ENCODE measurements around the gene P2RX6. TPM values are rescaled to one million over a fixed set of nuclear protein-coding genes. Genes with fewer than 3 reads are reported as not detected.
"Not testable (repeated sequence)": the region's sequence is repeated elsewhere in the genome, so short reads cannot be mapped to it uniquely, and the experiment has no call there.

The P2RX6 gene
- total and polyA plus RNA-seq, 2 experiments from 2014 or later = 1.6 to 2.2 TPM

- H3K79me2 ChIP-seq (ENCODE audit: insufficient read depth) = no peaks in the 10 kb centered on the region
- H3F3A ChIP-seq (ENCODE audit: insufficient read depth) = peaks cover 9% of the 10 kb centered on the region; the same call in 1 of the 2 replicates
- no peaks in the 10 kb centered on the region for H3K36me3 ChIP-seq (ENCODE audit: low read depth)
- H4K20me1 ChIP-seq (ENCODE audit: insufficient read depth) = no peaks in the 10 kb centered on the region
- H3K27me3 ChIP-seq (replicated peaks; ENCODE audit: insufficient read depth) = no peaks in the 10 kb centered on the region
- TF ChIP-seq EZH2phosphoT487 (IDR thresholded peaks at IDR 0.05; ENCODE audit: insufficient read depth, low read depth) = no peak
- no peak for TF ChIP-seq EZH2 (IDR thresholded peaks at IDR 0.05; ENCODE audit: insufficient read depth, poor library complexity, severe bottlenecking)
- no peaks in the 10 kb centered on the region for H3K9me2 ChIP-seq (ENCODE audit: insufficient read depth)
- peak; percentile 98 for DNase-seq
- H3K9me3 ChIP-seq (ENCODE audit: low read depth) = no peaks in the 10 kb centered on the region
- H3K4me2 ChIP-seq (ENCODE audit: unreplicated experiment) = peak within 1 kb of the TSS; percentile 93
- peak within 1 kb of the TSS; percentile 81 for H3K9ac ChIP-seq
- peaks cover 30% of the 10 kb centered on the region for H3K4me1 ChIP-seq (ENCODE audit: insufficient read depth)
- 8 to 11% methylated on average over 43 to 44 of the region's 47 CpGs for WGBS, 2 experiments (ENCODE audit: low coverage in 1 of 2, low lambda C conversion rate in 2 of 2, missing lambda C conversion rate in 2 of 2)
- peak within 1 kb of the TSS; percentile 88 for H3K27ac ChIP-seq
- H2AFZ ChIP-seq = peak within 1 kb of the TSS; percentile 91
- in situ Hi-C loops (cut with MboI) = no loop called here
- H3K4me3 ChIP-seq = peak within 1 kb of the TSS; percentile 72
Observed at GRCh38 chr22:21045585-21046294, 30.8 kb downstream of the P2RX6 start, which contains the start of gene LRRC74B. TSS of gene LRRC74B (plus strand) at chr22:21045946. CDS start at chr22:21045987, 41 bp downstream.

DNA sequence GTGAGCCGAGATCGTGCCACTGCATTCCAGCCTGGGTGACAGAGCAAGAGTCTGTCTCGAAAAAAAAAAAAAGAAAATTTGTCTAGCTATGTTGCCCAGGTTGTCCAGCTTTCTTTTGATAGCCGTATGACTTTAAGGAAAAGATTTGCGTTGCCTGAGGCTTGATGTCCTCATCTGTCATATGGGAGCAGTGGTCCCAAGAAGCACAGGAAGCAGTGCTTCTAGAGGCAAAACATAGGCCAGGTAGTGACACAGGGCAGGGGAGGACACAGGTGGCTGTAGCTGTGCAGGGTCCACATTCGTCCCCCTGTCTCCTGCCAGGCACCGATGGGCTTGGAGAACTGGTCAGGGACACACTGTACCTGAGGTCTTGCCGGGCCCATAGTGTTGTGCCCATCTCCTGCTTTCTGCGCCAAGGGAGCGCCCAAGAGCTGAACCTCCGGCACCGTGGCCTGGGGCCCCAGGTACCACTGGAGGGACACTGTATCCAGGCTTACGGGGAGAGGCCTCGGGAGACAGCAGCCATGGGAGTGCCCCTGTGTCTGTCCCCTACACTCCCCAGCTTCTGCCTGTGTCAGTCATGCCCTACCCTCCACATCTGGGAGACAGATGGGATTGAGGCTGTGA, 32.2 kb downstream of the P2RX6 start:
- DNase-seq = no peak
- Histone ChIP-seq H3K27me3 (replicated peaks; ENCODE audit: insufficient read depth) (no peaks in the 10 kb centered on the region), H3F3A (ENCODE audit: insufficient read depth) (peaks cover 6% of the 10 kb centered on the region; the same call in 1 of the 2 replicates), H3K79me2 (ENCODE audit: insufficient read depth) (no peaks in the 10 kb centered on the region), H3K9me3 (ENCODE audit: low read depth) (no peaks in the 10 kb centered on the region), H3K4me1 (ENCODE audit: insufficient read depth) (peaks cover 32% of the 10 kb centered on the region), H3K4me2 (ENCODE audit: unreplicated experiment) (no peak overlapping the region), H3K9ac (no peak overlapping the region), H3K4me3 (no peak overlapping the region), H3K27ac (no peak overlapping the region), H3K36me3 (ENCODE audit: low read depth) (no peaks in the 10 kb centered on the region), H3K9me2 (ENCODE audit: insufficient read depth) (no peaks in the 10 kb centered on the region), H2AFZ (no peak overlapping the region), H4K20me1 (ENCODE audit: insufficient read depth) (no peaks in the 10 kb centered on the region)
- in situ Hi-C loops (cut with MboI) = no loop called here
- no peak for TF ChIP-seq EZH2phosphoT487 (IDR thresholded peaks at IDR 0.05; ENCODE audit: insufficient read depth, low read depth)
- no peak for TF ChIP-seq EZH2 (IDR thresholded peaks at IDR 0.05; ENCODE audit: insufficient read depth, poor library complexity, severe bottlenecking)
- WGBS, 2 experiments (ENCODE audit: low coverage in 1 of 2, low lambda C conversion rate in 2 of 2, missing lambda C conversion rate in 2 of 2) = 78 to 81% methylated on average over 13 to 14 of the region's 14 CpGs

DNA sequence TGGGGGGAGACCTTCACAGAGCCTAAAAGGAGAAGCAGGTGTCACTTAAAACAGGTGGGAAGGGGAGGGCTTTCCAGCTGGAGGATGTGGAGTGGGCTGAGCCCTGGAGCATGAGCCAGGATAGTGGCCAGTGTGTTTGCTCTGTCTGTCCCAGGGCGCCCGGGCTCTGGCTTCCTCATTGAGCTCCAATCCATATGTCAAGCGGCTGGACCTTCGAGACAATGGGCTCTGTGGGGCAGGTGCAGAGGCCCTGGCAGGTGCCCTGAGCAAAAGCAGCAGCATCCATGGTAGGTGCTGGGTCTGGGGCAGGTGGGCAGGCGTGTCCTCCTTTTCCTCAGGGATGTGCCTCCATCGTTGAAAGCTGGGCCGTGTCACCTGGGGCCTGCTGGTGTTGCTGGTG, 32.8 kb downstream of the P2RX6 start:
- no peaks in the 10 kb centered on the region for H3K9me3 ChIP-seq (ENCODE audit: low read depth)
- H3K79me2 ChIP-seq (ENCODE audit: insufficient read depth) = no peaks in the 10 kb centered on the region
- H4K20me1 ChIP-seq (ENCODE audit: insufficient read depth) = no peaks in the 10 kb centered on the region
- H3K4me2 ChIP-seq (ENCODE audit: unreplicated experiment) = no peak overlapping the region
- no peaks in the 10 kb centered on the region for H3K27me3 ChIP-seq (replicated peaks; ENCODE audit: insufficient read depth)
- no peak overlapping the region for H2AFZ ChIP-seq
- 90 to 95% methylated on average over 7 of the region's 7 CpGs for whole genome bisulfite sequencing, 2 experiments (ENCODE audit: low coverage in 1 of 2, low lambda C conversion rate in 2 of 2, missing lambda C conversion rate in 2 of 2)
- no peak for TF ChIP-seq EZH2 (IDR thresholded peaks at IDR 0.05; ENCODE audit: insufficient read depth, poor library complexity, severe bottlenecking)
- no peak for TF ChIP-seq EZH2phosphoT487 (IDR thresholded peaks at IDR 0.05; ENCODE audit: insufficient read depth, low read depth)
- no peak overlapping the region for H3K27ac ChIP-seq
- H3K9me2 ChIP-seq (ENCODE audit: insufficient read depth) = no peaks in the 10 kb centered on the region
- no peaks in the 10 kb centered on the region for H3K36me3 ChIP-seq (ENCODE audit: low read depth)
- no peak overlapping the region for H3K4me3 ChIP-seq
- in situ Hi-C loops (cut with MboI) = no loop called here
- no peak overlapping the region for H3K9ac ChIP-seq
- peaks cover under 1% of the 10 kb centered on the region; the same call in 1 of the 2 replicates for H3F3A ChIP-seq (ENCODE audit: insufficient read depth)
- no peak for DNase-seq
- H3K4me1 ChIP-seq (ENCODE audit: insufficient read depth) = peaks cover 29% of the 10 kb centered on the region

- H3F3A ChIP-seq (ENCODE audit: insufficient read depth); H3K9ac ChIP-seq; H3K4me2 ChIP-seq (ENCODE audit: unreplicated experiment); H3K27ac ChIP-seq; H3K9me3 ChIP-seq (ENCODE audit: low read depth); in situ Hi-C loops (cut with MboI); H4K20me1 ChIP-seq (ENCODE audit: insufficient read depth); H3K9me2 ChIP-seq (ENCODE audit: insufficient read depth); DNase-seq; H2AFZ ChIP-seq; H3K27me3 ChIP-seq (replicated peaks; ENCODE audit: insufficient read depth); H3K36me3 ChIP-seq (ENCODE audit: low read depth); H3K79me2 ChIP-seq (ENCODE audit: insufficient read depth); H3K4me3 ChIP-seq: not testable (repeated sequence)
- peaks cover 25% of the 10 kb centered on the region for H3K4me1 ChIP-seq (ENCODE audit: insufficient read depth)
- WGBS, 2 experiments (ENCODE audit: low coverage in 1 of 2, low lambda C conversion rate in 2 of 2, missing lambda C conversion rate in 2 of 2) = 54 to 67% methylated on average over 5 of the region's 5 CpGs
Observed at GRCh38 chr22:21048448-21048847, 33.5 kb downstream of the P2RX6 start.

DNA sequence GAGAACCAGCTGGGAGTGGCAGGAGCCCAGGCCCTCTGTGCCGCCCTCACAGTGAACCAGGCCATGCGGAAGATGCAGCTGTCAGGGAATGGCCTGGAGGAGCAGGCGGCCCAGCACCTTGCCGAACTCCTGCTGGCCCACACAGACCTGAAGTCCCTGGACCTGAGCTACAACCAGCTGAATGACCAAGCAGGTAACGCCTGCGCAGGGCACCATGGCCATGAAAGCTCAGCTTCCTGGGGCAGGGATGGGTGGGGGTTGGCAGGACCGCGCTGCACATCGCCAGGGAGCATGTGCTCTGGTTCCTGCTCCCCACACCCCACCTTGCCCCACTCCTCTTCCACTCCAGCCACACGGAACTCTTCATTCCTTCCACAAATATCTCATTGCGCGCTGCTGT, 34.0 kb downstream of the P2RX6 start:
- DNase-seq; H3K4me2 ChIP-seq (ENCODE audit: unreplicated experiment); H3K9ac ChIP-seq; H3K36me3 ChIP-seq (ENCODE audit: low read depth); H3K79me2 ChIP-seq (ENCODE audit: insufficient read depth); H3K27ac ChIP-seq; H4K20me1 ChIP-seq (ENCODE audit: insufficient read depth); in situ Hi-C loops (cut with MboI); H3K4me3 ChIP-seq; H3F3A ChIP-seq (ENCODE audit: insufficient read depth); H3K9me2 ChIP-seq (ENCODE audit: insufficient read depth); H2AFZ ChIP-seq; H3K9me3 ChIP-seq (ENCODE audit: low read depth); H3K27me3 ChIP-seq (replicated peaks; ENCODE audit: insufficient read depth): not testable (repeated sequence)
- H3K4me1 ChIP-seq (ENCODE audit: insufficient read depth) = peaks cover 19% of the 10 kb centered on the region
- WGBS, 2 experiments (ENCODE audit: low coverage in 1 of 2, low lambda C conversion rate in 2 of 2, missing lambda C conversion rate in 2 of 2) = 90 to 92% methylated on average over 7 to 8 of the region's 12 CpGs
